Neural cell (in vitro differentiated cells): ENCODE measurements around the gene PLXNA4. TPM values are rescaled to one million over a fixed set of nuclear protein-coding genes. Genes with fewer than 3 reads are reported as not detected.

Experiments
- H2AFZ ChIP-seq: fragments of 200-600, 300-800 bp; sonication (generic), shearing (Covaris generic); 2 replicates; pipeline ENCODE4 v1.6.0; 2014; ENCODE audit warnings: low read depth, mild to moderate bottlenecking, antibody characterized with exemption, low read length, moderate library complexity
- H3F3A ChIP-seq: fragments of 200-600 bp; shearing (Covaris generic); 2 replicates; pipeline ENCODE4 v1.6.1; 2016; ENCODE audit warnings: mild to moderate bottlenecking, moderate library complexity, mixed read lengths, antibody characterized with exemption, low read length; ENCODE audit not compliant: insufficient read depth, poor library complexity, severe bottlenecking
- H3K27ac ChIP-seq: fragments of 200-600, 300-800 bp; sonication (generic), shearing (Covaris generic); 2 replicates; pipeline ENCODE4 v1.5.1; 2014; ENCODE audit warnings: mild to moderate bottlenecking, low read length, moderate library complexity
- H3K27me3 ChIP-seq: fragments of 300-800, 200-600 bp; sonication (generic), shearing (Covaris generic); 2 replicates; pipeline ENCODE4 v1.6.0; 2014; ENCODE audit warnings: mild to moderate bottlenecking, low read depth, low read length, moderate library complexity; ENCODE audit not compliant: insufficient read depth
- H3K36me3 ChIP-seq: fragments of 300-800, 200-600 bp; sonication (generic), shearing (Covaris generic); 2 replicates; pipeline ENCODE4 v1.5.1; 2014; ENCODE audit warnings: mild to moderate bottlenecking, antibody characterized with exemption, low read length, moderate library complexity; ENCODE audit not compliant: insufficient read depth
- H3K4me2 ChIP-seq: fragments of 300-800, 200-600 bp; sonication (generic), shearing (Covaris generic); 2 replicates; pipeline ENCODE4 v1.6.0; 2014; ENCODE audit warnings: mild to moderate bottlenecking, low read length
- H3K4me3 ChIP-seq: fragments of 300-800, 200-600 bp; sonication (generic), shearing (Covaris generic); 2 replicates; pipeline ENCODE4 v1.5.1; 2014; ENCODE audit warnings: mild to moderate bottlenecking, low read length, moderate library complexity
- H3K79me2 ChIP-seq: fragments of 200-600 bp; shearing (Covaris generic); replicated peaks from 2 replicates; pipeline ENCODE4 v1.6.0; 2014; ENCODE audit warnings: mild to moderate bottlenecking, low read length, moderate library complexity; ENCODE audit not compliant: insufficient read depth
- H3K9ac ChIP-seq: fragments of 300-800, 200-600 bp; sonication (generic), shearing (Covaris generic); 2 replicates; pipeline ENCODE4 v1.6.1; 2016; ENCODE audit warnings: mild to moderate bottlenecking, low read length, mixed read lengths
- H3K9me2 ChIP-seq: fragments of 200-600 bp; shearing (Covaris generic); 2 replicates; pipeline ENCODE4 v1.6.1; 2016; ENCODE audit warnings: mild to moderate bottlenecking, low read length, mixed read lengths; ENCODE audit not compliant: insufficient read depth
- H3K9me3 ChIP-seq: fragments of 200-600, 300-800 bp; sonication (generic), shearing (Covaris generic); 2 replicates; pipeline ENCODE4 v1.6.1; 2016; ENCODE audit warnings: mild to moderate bottlenecking, mixed run types, low read length, moderate library complexity, mixed read lengths
- H4K20me1 ChIP-seq: fragments of 200-600 bp; shearing (Covaris generic); 2 replicates; pipeline ENCODE4 v1.6.1; 2016; ENCODE audit warnings: mild to moderate bottlenecking, mixed run types; ENCODE audit not compliant: insufficient read depth
- EP300 ChIP-seq: fragments of 450-650 bp; conservative IDR thresholded peaks from 2 replicates; pipeline ENCODE4 v1.6.1; 2014; ENCODE audit warnings: antibody characterized with exemption, mild to moderate bottlenecking, moderate library complexity; ENCODE audit not compliant: poor library complexity, severe bottlenecking
- EZH2 ChIP-seq: fragments of 200-600, 300-800 bp; shearing (Covaris generic), sonication (generic); IDR thresholded peaks from 2 replicates; pipeline ENCODE4 v1.6.1; 2014; ENCODE audit warnings: antibody characterized with exemption, low read length, borderline replicate concordance, mild to moderate bottlenecking; ENCODE audit not compliant: insufficient read depth, poor library complexity, severe bottlenecking
- MXI1 ChIP-seq: fragments of 450-650 bp; conservative IDR thresholded peaks from 2 replicates; pipeline ENCODE4 v1.6.1; 2014; ENCODE audit warnings: antibody characterized with exemption, mild to moderate bottlenecking; ENCODE audit not compliant: poor library complexity, severe bottlenecking
- POLR2AphosphoS5 ChIP-seq: IDR thresholded peaks from 2 replicates; pipeline ENCODE4 v1.6.1; 2012
- RAD21 ChIP-seq: fragments of 450-650 bp; conservative IDR thresholded peaks from 2 replicates; pipeline ENCODE4 v1.6.1; 2014; ENCODE audit warnings: antibody characterized with exemption, mild to moderate bottlenecking, moderate library complexity
- SMC3 ChIP-seq: fragments of 450-650 bp; conservative IDR thresholded peaks from 2 replicates; pipeline ENCODE4 v1.6.1; 2014; ENCODE audit warnings: antibody characterized with exemption, mild to moderate bottlenecking, moderate library complexity; ENCODE audit not compliant: poor library complexity
- TAF1 ChIP-seq: IDR thresholded peaks from 2 replicates; pipeline ENCODE4 v1.6.1; 2012; ENCODE audit warnings: low read depth
- polyA plus RNA-seq: library from polyadenylated mRNA; depleted of rRNA; stranded (reverse); fragments of >200 nt; gene quantifications from 2 replicates; pipeline ENCODE4 v1.2.3, GENCODE V29; 2014
- TF ChIP-seq, protein P1 (sequence below): fragments of 450-650 bp; IDR thresholded peaks from 2 replicates; pipeline ENCODE4 v1.5.1; 2014; ENCODE audit warnings: antibody characterized with exemption, mild to moderate bottlenecking, moderate library complexity; ENCODE audit not compliant: poor library complexity, severe bottlenecking
- TF ChIP-seq, protein P2 (sequence below): IDR thresholded peaks from 2 replicates; pipeline ENCODE4 v1.6.1; 2012; ENCODE audit warnings: borderline replicate concordance

The PLXNA4 gene
- polyA plus RNA-seq, 1 donor from 2014 or later, result 7.2 TPM

DNA sequence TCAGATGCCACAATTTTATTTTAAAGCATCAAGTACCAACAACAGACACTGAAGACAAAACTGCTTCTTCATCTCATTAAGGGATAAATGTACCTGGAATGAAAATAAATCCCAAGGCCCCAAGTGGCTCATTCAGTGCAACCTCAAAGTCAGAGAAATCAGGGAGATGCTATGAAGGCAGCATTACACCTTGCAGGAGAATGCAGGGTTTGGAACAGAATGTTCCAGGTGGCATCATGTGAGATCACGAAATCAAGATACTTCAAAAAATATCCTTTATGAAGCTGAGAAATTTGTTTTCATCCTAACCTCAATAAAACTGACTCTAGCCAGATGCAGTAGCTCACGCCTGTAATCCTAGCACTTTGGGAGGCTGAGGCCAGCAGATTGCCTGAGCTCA, 477.1 kb downstream of the PLXNA4 start:
- Histone ChIP-seq H3K4me3 (no peak overlapping the region), H3K27me3 (no peaks in the 10 kb centered on the region), H2AFZ (no peak overlapping the region), H3K9me3 (no peaks in the 10 kb centered on the region), H3K4me2 (no peak overlapping the region), H4K20me1 (no peaks in the 10 kb centered on the region), H3K36me3 (no peaks in the 10 kb centered on the region), H3F3A (no peaks in the 10 kb centered on the region), H3K27ac (no peak overlapping the region), H3K79me2 (no peaks in the 10 kb centered on the region), H3K9ac (no peak overlapping the region), H3K9me2 (no peaks in the 10 kb centered on the region)
- TF ChIP-seq TAF1 (no peak), MXI1 (no peak), POLR2AphosphoS5 (no peak), EP300 (no peak), SMC3 (no peak)
- TF ChIP-seq, protein P1, sequence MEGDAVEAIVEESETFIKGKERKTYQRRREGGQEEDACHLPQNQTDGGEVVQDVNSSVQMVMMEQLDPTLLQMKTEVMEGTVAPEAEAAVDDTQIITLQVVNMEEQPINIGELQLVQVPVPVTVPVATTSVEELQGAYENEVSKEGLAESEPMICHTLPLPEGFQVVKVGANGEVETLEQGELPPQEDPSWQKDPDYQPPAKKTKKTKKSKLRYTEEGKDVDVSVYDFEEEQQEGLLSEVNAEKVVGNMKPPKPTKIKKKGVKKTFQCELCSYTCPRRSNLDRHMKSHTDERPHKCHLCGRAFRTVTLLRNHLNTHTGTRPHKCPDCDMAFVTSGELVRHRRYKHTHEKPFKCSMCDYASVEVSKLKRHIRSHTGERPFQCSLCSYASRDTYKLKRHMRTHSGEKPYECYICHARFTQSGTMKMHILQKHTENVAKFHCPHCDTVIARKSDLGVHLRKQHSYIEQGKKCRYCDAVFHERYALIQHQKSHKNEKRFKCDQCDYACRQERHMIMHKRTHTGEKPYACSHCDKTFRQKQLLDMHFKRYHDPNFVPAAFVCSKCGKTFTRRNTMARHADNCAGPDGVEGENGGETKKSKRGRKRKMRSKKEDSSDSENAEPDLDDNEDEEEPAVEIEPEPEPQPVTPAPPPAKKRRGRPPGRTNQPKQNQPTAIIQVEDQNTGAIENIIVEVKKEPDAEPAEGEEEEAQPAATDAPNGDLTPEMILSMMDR, result no peak

DNA sequence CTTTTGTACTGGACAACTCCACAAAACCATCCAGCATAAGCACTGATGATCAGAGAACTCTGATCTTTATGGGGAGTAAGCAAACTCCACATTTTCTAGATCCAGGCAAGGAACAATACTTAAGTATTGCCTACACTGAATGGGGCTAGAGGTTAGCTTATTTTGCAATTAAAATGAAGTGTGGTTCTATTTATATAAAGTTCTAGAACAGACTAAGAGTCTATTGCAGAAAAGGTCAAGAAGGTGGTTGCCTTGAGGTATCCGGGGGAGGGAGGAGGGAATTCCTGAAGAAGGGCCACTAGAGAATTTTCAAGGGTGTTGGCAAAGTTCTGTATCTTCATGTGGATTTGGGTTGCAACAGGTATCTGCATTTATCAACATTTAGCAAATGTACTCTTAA, 477.9 kb downstream of the PLXNA4 start:
- TF ChIP-seq, protein P2, sequence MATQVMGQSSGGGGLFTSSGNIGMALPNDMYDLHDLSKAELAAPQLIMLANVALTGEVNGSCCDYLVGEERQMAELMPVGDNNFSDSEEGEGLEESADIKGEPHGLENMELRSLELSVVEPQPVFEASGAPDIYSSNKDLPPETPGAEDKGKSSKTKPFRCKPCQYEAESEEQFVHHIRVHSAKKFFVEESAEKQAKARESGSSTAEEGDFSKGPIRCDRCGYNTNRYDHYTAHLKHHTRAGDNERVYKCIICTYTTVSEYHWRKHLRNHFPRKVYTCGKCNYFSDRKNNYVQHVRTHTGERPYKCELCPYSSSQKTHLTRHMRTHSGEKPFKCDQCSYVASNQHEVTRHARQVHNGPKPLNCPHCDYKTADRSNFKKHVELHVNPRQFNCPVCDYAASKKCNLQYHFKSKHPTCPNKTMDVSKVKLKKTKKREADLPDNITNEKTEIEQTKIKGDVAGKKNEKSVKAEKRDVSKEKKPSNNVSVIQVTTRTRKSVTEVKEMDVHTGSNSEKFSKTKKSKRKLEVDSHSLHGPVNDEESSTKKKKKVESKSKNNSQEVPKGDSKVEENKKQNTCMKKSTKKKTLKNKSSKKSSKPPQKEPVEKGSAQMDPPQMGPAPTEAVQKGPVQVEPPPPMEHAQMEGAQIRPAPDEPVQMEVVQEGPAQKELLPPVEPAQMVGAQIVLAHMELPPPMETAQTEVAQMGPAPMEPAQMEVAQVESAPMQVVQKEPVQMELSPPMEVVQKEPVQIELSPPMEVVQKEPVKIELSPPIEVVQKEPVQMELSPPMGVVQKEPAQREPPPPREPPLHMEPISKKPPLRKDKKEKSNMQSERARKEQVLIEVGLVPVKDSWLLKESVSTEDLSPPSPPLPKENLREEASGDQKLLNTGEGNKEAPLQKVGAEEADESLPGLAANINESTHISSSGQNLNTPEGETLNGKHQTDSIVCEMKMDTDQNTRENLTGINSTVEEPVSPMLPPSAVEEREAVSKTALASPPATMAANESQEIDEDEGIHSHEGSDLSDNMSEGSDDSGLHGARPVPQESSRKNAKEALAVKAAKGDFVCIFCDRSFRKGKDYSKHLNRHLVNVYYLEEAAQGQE, result no peak
- TF ChIP-seq, protein P1, result no peak
- TF ChIP-seq MXI1 (no peak), RAD21 (no peak), SMC3 (no peak), POLR2AphosphoS5 (no peak), EZH2 (no peak), EP300 (no peak), TAF1 (no peak)
- no peak overlapping the region for H2AFZ ChIP-seq
- H3K9ac ChIP-seq, result no peak overlapping the region
- H3K9me3 ChIP-seq, result no peaks in the 10 kb centered on the region
- H3K9me2 ChIP-seq, result no peaks in the 10 kb centered on the region
- H3K27ac ChIP-seq, result no peak overlapping the region
- H3K36me3 ChIP-seq, result no peaks in the 10 kb centered on the region
- no peaks in the 10 kb centered on the region for H3F3A ChIP-seq
- no peaks in the 10 kb centered on the region for H4K20me1 ChIP-seq
- no peak overlapping the region for H3K4me3 ChIP-seq
- no peak overlapping the region for H3K4me2 ChIP-seq
- H3K79me2 ChIP-seq, result no peaks in the 10 kb centered on the region
- no peaks in the 10 kb centered on the region for H3K27me3 ChIP-seq
